GM12874 (cell line): ENCODE results near the gene OLFML1.

Experiments
- TF ChIP-seq, protein P1 (sequence below): IDR thresholded peaks from 2 replicates; pipeline ENCODE4 v1.5.1; 2011; ENCODE audit warnings: low read depth, mild to moderate bottlenecking, control low read depth, low read length, moderate library complexity; ENCODE audit not compliant: insufficient read depth

OLFML1 gene

DNA sequence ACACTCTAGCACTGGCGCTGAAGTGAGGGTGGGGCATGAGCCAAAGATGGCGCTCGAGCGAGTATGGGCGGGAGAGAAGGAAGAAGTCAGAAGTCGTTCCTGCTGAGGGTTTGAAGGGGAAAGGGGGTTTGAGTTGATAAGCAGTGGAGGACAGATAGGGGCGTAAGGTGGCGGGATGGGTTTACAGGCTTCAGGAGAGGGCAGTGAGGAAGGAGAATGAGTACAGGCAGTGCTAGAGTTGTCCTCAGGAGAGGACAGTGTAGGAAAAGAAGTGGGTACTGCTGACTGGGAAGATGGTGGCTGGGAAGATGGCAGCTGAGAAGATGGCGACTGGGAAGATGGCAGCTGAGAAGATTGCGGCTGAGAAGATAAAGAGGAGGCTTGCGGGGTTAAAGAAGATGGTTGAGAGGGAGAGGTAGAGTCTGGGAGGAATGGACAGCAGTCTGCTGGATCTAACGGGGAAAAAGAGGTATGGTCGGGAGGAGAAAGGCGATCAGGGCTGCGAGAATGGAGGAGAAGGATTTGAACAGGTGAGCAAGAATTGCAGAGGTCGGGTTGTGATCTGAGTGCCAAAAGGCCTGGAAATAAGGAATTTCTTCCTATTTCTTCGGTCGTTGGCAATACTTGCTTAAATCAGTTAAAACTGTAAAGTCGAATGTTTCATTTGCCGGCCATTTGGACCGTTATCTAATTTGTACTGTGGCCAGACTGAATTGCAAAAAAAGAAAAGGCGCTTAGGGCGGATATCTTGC lies 33.7 kb downstream of the OLFML1 start:
- TF ChIP-seq, protein P1, sequence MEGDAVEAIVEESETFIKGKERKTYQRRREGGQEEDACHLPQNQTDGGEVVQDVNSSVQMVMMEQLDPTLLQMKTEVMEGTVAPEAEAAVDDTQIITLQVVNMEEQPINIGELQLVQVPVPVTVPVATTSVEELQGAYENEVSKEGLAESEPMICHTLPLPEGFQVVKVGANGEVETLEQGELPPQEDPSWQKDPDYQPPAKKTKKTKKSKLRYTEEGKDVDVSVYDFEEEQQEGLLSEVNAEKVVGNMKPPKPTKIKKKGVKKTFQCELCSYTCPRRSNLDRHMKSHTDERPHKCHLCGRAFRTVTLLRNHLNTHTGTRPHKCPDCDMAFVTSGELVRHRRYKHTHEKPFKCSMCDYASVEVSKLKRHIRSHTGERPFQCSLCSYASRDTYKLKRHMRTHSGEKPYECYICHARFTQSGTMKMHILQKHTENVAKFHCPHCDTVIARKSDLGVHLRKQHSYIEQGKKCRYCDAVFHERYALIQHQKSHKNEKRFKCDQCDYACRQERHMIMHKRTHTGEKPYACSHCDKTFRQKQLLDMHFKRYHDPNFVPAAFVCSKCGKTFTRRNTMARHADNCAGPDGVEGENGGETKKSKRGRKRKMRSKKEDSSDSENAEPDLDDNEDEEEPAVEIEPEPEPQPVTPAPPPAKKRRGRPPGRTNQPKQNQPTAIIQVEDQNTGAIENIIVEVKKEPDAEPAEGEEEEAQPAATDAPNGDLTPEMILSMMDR, result no peak

DNA sequence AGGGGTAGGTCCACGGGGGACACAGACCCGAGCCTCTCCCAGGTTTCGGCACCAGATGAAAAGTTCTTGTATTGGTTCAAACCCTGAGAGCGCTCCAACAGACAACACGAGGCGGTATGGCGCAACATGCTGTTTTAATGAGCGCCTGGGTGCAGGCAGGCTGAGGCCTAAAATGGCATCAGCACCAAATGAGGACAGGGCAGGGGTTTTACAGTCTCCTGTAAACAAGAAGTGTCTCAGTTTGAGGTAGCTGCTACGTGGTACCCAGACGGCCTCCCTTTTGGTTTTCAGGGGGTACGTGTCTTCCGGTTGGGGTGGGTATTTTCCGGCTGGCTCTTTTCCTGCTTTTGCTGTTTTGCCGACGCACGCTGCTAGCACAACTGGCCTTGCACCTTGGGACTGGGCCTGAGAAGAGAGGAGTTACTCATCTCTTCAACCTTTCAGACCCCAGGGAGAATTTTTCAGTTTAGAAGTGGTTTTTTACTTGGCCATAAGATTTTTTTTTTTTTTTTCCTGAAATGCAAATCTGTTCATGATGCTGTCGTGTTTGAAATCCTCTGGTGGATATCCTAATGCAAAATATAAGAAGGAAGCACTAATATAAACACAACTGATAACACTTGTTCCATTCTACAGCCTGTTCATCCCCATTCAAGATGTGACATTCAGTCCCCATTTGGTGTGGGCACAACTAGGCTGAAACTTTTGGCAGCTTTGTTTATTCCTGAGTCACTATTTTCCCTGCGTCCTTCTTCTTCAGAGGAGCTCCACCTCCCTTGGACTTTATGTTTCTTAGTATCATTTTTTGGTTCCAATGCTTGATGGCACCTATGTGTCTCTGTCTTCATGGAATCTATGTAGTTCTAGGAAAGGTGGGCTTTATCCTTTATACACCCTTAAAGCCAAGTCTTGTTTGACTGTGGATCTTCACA lies 35.0 kb downstream of the OLFML1 start:
- TF ChIP-seq, protein P1, result no peak

DNA sequence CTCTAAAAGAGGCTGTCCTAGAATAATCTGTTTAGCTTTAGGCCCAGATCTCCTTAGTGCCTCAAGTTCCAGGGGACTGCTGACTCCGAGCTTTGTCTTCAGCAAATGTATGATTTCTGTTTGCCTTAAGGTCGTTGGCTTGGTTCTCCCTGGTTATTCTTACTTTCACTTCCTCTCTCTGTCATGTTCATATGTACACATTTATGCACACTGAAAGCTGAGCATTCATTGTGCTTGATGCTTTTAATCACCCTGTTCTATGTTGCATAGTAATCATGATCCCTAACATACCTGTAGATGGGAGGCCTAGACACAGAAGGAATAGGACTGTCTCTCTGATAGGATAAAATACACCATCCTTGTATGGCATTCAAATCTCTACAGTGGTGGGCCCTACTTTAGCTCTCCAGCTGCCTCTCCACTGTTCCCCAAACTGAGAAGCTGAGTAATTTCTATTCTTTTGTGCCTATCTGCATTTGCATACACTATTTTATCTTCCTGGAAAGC lies 35.7 kb downstream of the OLFML1 start:
- TF ChIP-seq, protein P1, result no peak

DNA sequence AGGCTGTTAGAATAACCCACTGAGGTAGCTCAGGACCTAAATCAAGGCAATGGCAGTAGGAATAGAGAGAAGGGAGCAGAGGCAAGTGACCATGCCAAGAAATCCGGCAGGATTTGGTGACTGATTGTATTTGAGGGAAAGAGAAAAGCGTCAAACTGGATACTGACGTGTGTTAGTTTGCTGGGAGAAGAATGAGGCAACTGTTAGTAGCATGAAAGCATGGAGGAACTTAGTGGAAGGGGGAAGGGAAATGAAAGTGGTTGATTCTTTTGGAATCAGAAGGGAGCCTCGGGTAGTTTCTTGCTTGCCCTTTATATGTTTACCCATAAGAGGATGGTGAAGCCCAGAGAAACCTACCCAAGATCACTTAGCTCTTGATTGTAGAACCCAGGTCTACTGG lies 36.8 kb downstream of the OLFML1 start:
- TF ChIP-seq, protein P1, result no peak

DNA sequence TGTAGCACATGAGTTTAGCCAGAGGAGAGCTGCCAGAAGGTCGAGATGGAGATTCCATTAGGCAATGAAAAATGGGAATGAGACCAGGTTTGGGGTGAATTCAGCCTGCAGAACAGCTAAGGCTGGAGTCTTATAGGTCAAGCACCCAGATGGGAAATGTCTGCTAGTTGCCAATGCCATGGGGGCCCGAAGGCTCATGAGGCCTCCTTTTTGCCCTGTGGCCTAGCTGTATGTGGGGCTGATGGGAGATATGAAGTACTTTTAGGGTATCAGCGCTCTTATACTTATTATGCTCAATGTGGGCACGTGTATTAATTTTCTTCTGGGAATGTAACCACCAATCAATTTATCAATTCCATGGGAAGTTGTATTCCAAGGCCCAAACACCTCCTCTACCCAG lies 37.2 kb downstream of the OLFML1 start:
- TF ChIP-seq, protein P1, result no peak

DNA sequence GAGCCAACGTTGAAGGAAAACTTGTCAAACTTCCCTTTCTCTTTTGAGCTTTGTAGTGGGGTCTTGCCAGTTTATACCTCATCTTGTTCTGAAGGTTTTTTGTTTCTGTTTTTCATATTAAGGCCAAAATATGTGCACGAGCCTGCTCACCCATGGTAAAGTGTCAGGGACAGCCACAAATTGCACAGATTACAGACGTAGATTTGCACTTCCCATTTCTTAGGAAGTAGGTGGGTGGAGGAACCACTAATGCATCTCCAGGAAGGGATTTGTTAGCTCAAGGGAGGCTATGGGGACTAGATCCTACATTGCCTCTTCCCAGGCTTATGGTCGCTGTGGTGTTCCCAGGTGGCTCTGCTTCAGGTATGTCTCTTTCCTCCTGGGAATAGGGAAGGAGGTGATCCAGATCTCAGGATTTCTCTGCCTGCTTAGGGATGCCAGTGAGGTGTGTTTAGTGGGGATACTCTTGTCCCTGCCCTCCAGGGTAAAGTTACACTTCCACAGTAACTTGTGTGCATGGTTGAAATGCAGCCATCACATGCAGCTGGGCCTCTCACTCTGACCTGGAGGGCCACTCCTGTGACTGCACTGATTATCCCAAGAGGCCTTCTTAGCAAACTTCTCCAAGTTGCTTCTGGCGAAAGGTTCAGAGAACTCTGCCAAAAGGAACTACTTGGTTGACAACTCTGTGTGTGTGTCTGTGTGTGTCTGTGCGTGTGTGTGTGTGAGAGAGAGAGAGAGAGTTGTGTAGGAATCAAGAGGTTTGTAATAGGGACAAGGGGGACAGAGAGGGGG lies 38.3 kb downstream of the OLFML1 start:
- TF ChIP-seq, protein P1, result no peak
